ENCODE data around the gene VGF.
"Not testable (repeated sequence)": the region's sequence is repeated elsewhere in the genome, so short reads cannot be mapped to it uniquely, and the experiment has no call there.

VGF gene

DNA sequence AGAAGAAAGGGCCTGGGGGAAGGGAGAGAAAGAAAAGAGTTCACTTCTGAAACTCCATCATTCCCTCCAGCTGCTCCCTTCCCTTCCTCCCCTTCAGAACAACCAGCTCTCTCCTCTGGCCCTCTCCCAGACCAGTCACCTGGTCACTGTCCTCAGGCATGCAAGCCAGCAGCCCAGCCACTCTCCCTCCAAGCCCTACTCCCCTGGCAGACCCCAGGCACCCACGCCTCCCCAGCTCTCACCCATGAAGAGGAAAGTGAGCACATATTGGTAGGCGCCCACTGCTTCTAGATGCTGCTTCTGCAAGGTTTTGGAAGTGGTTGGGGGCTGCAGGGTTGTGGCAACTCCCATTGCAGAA, 35.1 kb upstream of the VGF start:
- DNase-seq (no peak), ATAC-seq (replicated peaks) (no peak)
- Mint-ChIP-seq H3K36me3 (peaks cover 0 to 2% of the 10 kb centered on the region in 2 donors), H3K4me1 (peaks cover 8 to 29% of the 10 kb centered on the region in 2 donors), H3K27me3 (peaks cover 38 to 57% of the 10 kb centered on the region in 2 donors), H3K27ac (no peak overlapping the region), H3K9me3 (no peaks in the 10 kb centered on the region), H3K4me3 (peak overlapping the region in 1 of 2 donors; percentile 25)

- ATAC-seq (replicated peaks), result not testable (repeated sequence)
Observed at GRCh38 chr7:101199522-101199921, 34.2 kb upstream of the VGF start.

DNA sequence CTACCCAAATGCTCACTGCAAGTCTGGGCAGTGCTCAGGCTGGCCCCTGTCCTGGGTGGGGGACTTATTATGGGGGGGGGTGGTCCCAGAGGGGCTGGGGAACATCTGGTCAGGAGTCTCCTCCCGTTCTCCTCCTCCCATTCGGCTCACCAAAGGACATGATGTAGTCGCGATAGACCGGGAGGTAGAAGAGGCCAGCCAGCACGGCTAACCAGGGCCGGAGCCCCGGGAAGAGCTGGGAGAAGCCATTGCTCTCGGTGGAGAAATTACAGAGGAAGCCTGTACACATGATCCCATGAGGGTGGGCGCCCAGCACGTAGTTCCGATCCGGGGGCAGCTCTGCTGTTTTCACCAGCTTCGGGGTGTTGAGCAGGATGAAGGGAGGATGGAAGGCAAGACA, 33.1 kb upstream of the VGF start:
- no peak for DNase-seq
- Mint-ChIP-seq H3K27ac (no peak overlapping the region), H3K9me3 (no peaks in the 10 kb centered on the region), H3K4me3 (no peak overlapping the region), H3K36me3 (no peaks in the 10 kb centered on the region), H3K27me3 (peaks cover 36 to 64% of the 10 kb centered on the region in 2 donors), H3K4me1 (peaks cover 5 to 24% of the 10 kb centered on the region in 2 donors)
- no peak for ATAC-seq (replicated peaks)

More at GRCh38 chr7:101199522-101199921, 34.2 kb upstream of the VGF start:
- not testable (repeated sequence) for H3K4me3 Mint-ChIP-seq, H3K27ac Mint-ChIP-seq, H3K9me3 Mint-ChIP-seq, DNase-seq, H3K36me3 Mint-ChIP-seq
- H3K4me1 Mint-ChIP-seq, result peaks cover 8 to 29% of the 10 kb centered on the region in 2 donors
- H3K27me3 Mint-ChIP-seq, result peaks cover 42 to 63% of the 10 kb centered on the region in 2 donors

GRCh38 chr7:101197991-101198390, 32.6 kb upstream of the VGF start:
- Mint-ChIP-seq H3K36me3 (no peaks in the 10 kb centered on the region), H3K4me3 (no peak overlapping the region), H3K4me1 (peaks cover 5 to 22% of the 10 kb centered on the region in 2 donors), H3K27me3 (peaks cover 34 to 62% of the 10 kb centered on the region in 2 donors), H3K27ac (no peak overlapping the region), H3K9me3 (no peaks in the 10 kb centered on the region)
- DNase-seq, result no peak
- no peak for ATAC-seq (replicated peaks)

DNA sequence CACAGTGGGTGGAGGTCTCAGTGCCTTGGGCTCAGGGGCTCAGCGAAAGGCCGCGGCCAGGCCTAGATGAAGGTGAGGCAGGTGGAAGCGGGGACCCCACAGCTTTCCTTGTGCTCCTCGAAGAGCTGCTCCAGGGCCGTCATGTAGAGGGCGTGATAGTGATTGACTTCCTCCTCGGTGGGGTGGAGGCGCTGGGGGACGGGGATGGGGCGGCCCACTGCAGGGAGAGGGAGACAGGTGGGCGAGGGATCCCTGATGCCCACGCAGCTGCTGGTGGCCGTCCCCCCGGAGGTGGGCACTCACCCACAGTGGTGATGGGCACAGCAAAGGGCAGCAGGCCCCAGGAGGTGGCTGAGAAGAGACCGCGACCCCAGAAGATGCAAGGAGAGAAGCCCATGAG, 30.5 kb upstream of the VGF start:
- Mint-ChIP-seq H3K4me1 (peaks cover 3 to 13% of the 10 kb centered on the region in 2 donors), H3K4me3 (no peak overlapping the region)

DNA sequence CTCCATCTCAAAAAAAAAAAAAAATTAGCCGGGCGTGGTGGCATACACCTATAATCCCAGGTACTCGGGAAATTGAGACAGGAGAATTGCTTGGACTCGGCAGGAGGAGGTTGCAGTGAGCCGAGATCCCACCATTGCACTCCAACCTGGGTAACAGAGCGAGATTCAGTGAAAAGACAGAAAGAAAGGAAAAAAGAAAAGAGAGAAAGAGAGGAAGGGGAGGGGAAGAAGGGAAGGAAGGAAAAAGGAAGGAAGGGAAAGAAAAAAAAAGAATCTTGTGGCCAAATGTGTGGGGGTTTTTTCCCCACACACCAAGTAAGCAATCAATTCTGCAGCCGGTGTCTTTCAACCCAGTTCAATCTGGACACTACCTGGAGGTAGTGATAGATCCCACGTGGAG, 23.7 kb upstream of the VGF start:
- Mint-ChIP-seq H3K4me1 (peaks cover 8 to 15% of the 10 kb centered on the region in 2 donors), H3K27me3 (peaks cover 17 to 24% of the 10 kb centered on the region in 2 donors), H3K4me3 (no peak overlapping the region), H3K36me3 (no peaks in the 10 kb centered on the region), H3K27ac (no peak overlapping the region), H3K9me3 (no peaks in the 10 kb centered on the region)
- ATAC-seq (replicated peaks) (no peak), DNase-seq (no peak)

More for the DNA sequence above, 30.5 kb upstream of the VGF start:
- ATAC-seq (replicated peaks), result no peak
- Mint-ChIP-seq H3K9me3 (no peaks in the 10 kb centered on the region), H3K36me3 (no peaks in the 10 kb centered on the region), H3K27me3 (peaks cover 19 to 44% of the 10 kb centered on the region in 2 donors), H3K27ac (no peak overlapping the region)
- no peak for DNase-seq

DNA sequence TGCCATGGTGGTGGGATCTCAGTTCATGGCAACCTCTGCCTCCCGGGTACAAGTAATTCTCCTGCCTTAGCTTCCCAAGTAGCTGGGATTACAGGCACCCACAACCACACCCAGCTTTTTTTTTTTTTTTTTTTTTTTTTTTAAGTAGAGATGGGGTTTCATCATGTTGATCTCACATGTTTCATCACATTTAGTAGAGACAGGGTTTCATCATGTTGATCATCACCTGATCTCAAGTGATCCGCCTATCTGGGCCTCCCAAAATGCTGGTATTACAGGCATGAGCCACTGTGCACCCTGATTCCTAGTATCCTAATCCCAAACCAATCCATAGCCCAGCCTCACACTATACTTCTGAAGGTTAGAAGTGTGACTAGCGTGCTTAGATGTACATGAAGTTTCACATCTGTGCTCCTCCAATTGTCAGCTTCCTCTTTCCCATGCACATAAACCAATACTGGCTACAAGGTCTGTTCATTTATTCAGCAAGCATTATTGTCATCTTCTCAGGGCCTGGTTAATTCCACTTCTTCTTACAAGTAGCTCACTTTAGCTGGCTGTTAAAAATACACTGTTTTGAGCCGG, 21.6 kb upstream of the VGF start:
- no peak for DNase-seq
- peaks cover 4 to 8% of the 10 kb centered on the region in 2 donors for H3K4me1 Mint-ChIP-seq
- ATAC-seq (replicated peaks), result peak; percentile 61 to 77

GRCh38 chr7:101186194-101186593, 20.8 kb upstream of the VGF start:
- Mint-ChIP-seq H3K4me1 (peaks cover 4 to 8% of the 10 kb centered on the region in 2 donors), H3K9me3 (peaks cover 4 to 6% of the 10 kb centered on the region in 2 donors), H3K27ac (no peak overlapping the region), H3K27me3 (peaks cover 29 to 37% of the 10 kb centered on the region in 2 donors), H3K36me3 (no peaks in the 10 kb centered on the region), H3K4me3 (no peak overlapping the region)
- ATAC-seq (replicated peaks) (no peak), DNase-seq (no peak)

More for the DNA sequence above, 21.6 kb upstream of the VGF start:
- Mint-ChIP-seq H3K9me3 (peaks cover 4 to 6% of the 10 kb centered on the region in 2 donors), H3K27ac (no peak overlapping the region), H3K4me3 (no peak overlapping the region), H3K36me3 (no peaks in the 10 kb centered on the region), H3K27me3 (peaks cover 26 to 34% of the 10 kb centered on the region in 2 donors)

GRCh38 chr7:101185258-101185839, 20.0 kb upstream of the VGF start:
- H3K27ac Mint-ChIP-seq, result no peak overlapping the region
- peaks cover 6 to 12% of the 10 kb centered on the region in 2 donors for H3K4me1 Mint-ChIP-seq
- no peak overlapping the region for H3K4me3 Mint-ChIP-seq
- ATAC-seq (replicated peaks), result no peak
- no peak for DNase-seq
- peaks cover 4 to 6% of the 10 kb centered on the region in 2 donors for H3K9me3 Mint-ChIP-seq
- peaks cover 36 to 45% of the 10 kb centered on the region in 2 donors for H3K27me3 Mint-ChIP-seq
- no peaks in the 10 kb centered on the region for H3K36me3 Mint-ChIP-seq

GRCh38 chr7:101180130-101180755, 14.9 kb upstream of the VGF start, which contains the start of gene NAT16:
Gene NAT16 (minus strand): TSS chr7:101180293. CDS start chr7:101174807, 5,486 bp downstream.
- H3K27ac Mint-ChIP-seq, result peak within 1 kb of the TSS; percentile 75
- DNase-seq (no peak), ATAC-seq (replicated peaks) (no peak)
- peaks cover 4 to 6% of the 10 kb centered on the region in 2 donors for H3K9me3 Mint-ChIP-seq
- H3K4me1 Mint-ChIP-seq, result peaks cover 8 to 19% of the 10 kb centered on the region in 2 donors
- H3K36me3 Mint-ChIP-seq, result peaks cover 0 to 2% of the 10 kb centered on the region in 2 donors
- H3K4me3 Mint-ChIP-seq, result peak within 1 kb of the TSS; percentile 71 to 76
- H3K27me3 Mint-ChIP-seq, result peaks cover 64 to 78% of the 10 kb centered on the region in 2 donors

- DNase-seq (no peak), ATAC-seq (replicated peaks) (no peak)
- Mint-ChIP-seq H3K36me3 (peaks cover 0 to 2% of the 10 kb centered on the region in 2 donors), H3K4me1 (peaks cover 8 to 19% of the 10 kb centered on the region in 2 donors), H3K9me3 (peaks cover 4 to 6% of the 10 kb centered on the region in 2 donors), H3K27me3 (peaks cover 64 to 78% of the 10 kb centered on the region in 2 donors), H3K27ac (no peak overlapping the region), H3K4me3 (peak overlapping the region; percentile 71 to 76)
Observed at GRCh38 chr7:101179713-101180112, 14.3 kb upstream of the VGF start.

- Mint-ChIP-seq H3K9me3 (peaks cover 6 to 9% of the 10 kb centered on the region in 2 donors), H3K4me1 (peaks cover 12 to 25% of the 10 kb centered on the region in 2 donors), H3K4me3 (peak overlapping the region; percentile 71 to 76), H3K27me3 (peaks cover 66 to 80% of the 10 kb centered on the region in 2 donors), H3K27ac (peak overlapping the region; percentile 75), H3K36me3 (peaks cover 2 to 5% of the 10 kb centered on the region in 2 donors)
- ATAC-seq (replicated peaks) (peak; percentile 22 to 40), DNase-seq (no peak)
Observed at GRCh38 chr7:101179117-101179516, 13.7 kb upstream of the VGF start.

- Mint-ChIP-seq H3K9me3 (peaks cover 5 to 10% of the 10 kb centered on the region in 2 donors), H3K27me3 (peaks cover 77 to 92% of the 10 kb centered on the region in 2 donors), H3K27ac (no peak overlapping the region), H3K36me3 (peaks cover 5 to 8% of the 10 kb centered on the region in 2 donors), H3K4me3 (no peak overlapping the region), H3K4me1 (peaks cover 21 to 40% of the 10 kb centered on the region in 2 donors)
- DNase-seq, result no peak
- no peak for ATAC-seq (replicated peaks)
Observed at GRCh38 chr7:101177644-101178043, 12.3 kb upstream of the VGF start.

GRCh38 chr7:101175664-101176063, 10.3 kb upstream of the VGF start:
- Mint-ChIP-seq H3K27me3 (peaks cover 79 to 97% of the 10 kb centered on the region in 2 donors), H3K36me3 (peaks cover 10 to 14% of the 10 kb centered on the region in 2 donors), H3K4me3 (no peak overlapping the region), H3K27ac (no peak overlapping the region), H3K4me1 (peaks cover 31 to 57% of the 10 kb centered on the region in 2 donors), H3K9me3 (peaks cover 0 to 7% of the 10 kb centered on the region in 2 donors)
- DNase-seq (no peak), ATAC-seq (replicated peaks) (no peak)

Measured in stimulated activated naive B cell treated with anti-CD40 and anti-IgM and Interleukin-4, amounts not matched to agents 10 μg/mL and 1 μg/mL and 100 μg/mL, for 72 hours (primary cell).